ENCODE measurements around the gene ZKSCAN3.

GRCh38 chr6:28355743-28356665, 6.3 kb downstream of the ZKSCAN3 start:
- TF ChIP-seq POLR2A (IDR thresholded peaks at IDR 0.05; ENCODE audit: low read length) = peak; percentile 34
- TF ChIP-seq GATA1 (IDR thresholded peaks at IDR 0.05; ENCODE audit: low read depth, low read length) = no peak
